HL-60 (cell line): ENCODE data around the gene JMJD1C.
"Not testable (repeated sequence)": the region's sequence is repeated elsewhere in the genome, so short reads cannot be mapped to it uniquely, and the experiment has no call there.

Experiments used
- DNase-seq, 2 experiments: peaks; one replicate each; pipeline ENCODE4 v3.0.0-alpha.2; 2010 to 2020; ENCODE audit warnings: low read depth in 1 of 2, low spot score in 1 of 2
- H3K27ac ChIP-seq: fragments of 250-450 bp; sonication (Bioruptor Pico); replicated peaks from 2 replicates; pipeline ENCODE4 v1.5.1; 2020; ENCODE audit warnings: mild to moderate bottlenecking, moderate library complexity
- H3K27me3 ChIP-seq: fragments of 250-450 bp; sonication (Bioruptor Pico); 2 replicates; pipeline ENCODE4 v1.5.1; 2021; ENCODE audit warnings: mild to moderate bottlenecking, moderate library complexity; ENCODE audit not compliant: insufficient read depth, poor library complexity, severe bottlenecking
- H3K4me3 ChIP-seq: replicated peaks from 2 replicates; pipeline ENCODE4 v1.5.1; 2011; ENCODE audit warnings: mild to moderate bottlenecking, control low read depth, low read length; ENCODE audit not compliant: insufficient read depth
- GABPA ChIP-seq: IDR thresholded peaks from 2 replicates; pipeline ENCODE4 v1.6.1; 2012; ENCODE audit warnings: low read depth
- POLR2AphosphoS5 ChIP-seq: IDR thresholded peaks from 2 replicates; pipeline ENCODE4 v1.6.1; 2012; ENCODE audit warnings: low read depth
- SPI1 ChIP-seq: IDR thresholded peaks from 2 replicates; pipeline ENCODE4 v1.6.1; 2012; ENCODE audit warnings: low read depth, mild to moderate bottlenecking, borderline replicate concordance
- TF ChIP-seq, protein P1 (sequence below): IDR thresholded peaks from 2 replicates; pipeline ENCODE4 v1.6.1; 2012; ENCODE audit warnings: low read depth; ENCODE audit not compliant: insufficient replicate concordance
- TF ChIP-seq, protein P2 (sequence below): IDR thresholded peaks from one replicate; pipeline ENCODE4 v1.5.1; 2011; ENCODE audit warnings: low read length, control low read depth, inconsistent platforms; ENCODE audit not compliant: insufficient read depth

JMJD1C gene

DNA sequence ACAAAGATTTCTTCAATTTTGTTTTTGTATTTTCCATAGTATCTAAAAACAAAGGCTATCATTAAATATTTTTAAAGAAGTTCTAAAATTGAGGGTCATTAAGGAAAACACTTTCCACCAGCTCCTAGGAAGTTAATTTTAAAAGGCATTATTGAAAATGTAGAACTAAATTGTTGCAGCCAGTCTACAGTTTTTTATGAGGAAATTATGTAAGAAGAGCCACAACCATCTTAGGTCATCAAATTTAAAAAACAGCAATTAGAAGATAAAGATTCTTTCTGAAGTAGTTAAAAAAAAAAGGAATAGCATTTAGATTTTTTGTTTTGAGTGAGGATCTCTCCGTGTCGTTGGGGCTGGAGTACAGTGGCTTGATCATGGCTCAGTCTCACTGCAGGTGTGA lies 171.0 kb downstream of the JMJD1C start:
- Histone ChIP-seq H3K4me3 (no peak overlapping the region), H3K27ac (peak overlapping the region; percentile 54), H3K27me3 (no peaks in the 10 kb centered on the region)
- no peak for DNase-seq
- TF ChIP-seq, protein P1, sequence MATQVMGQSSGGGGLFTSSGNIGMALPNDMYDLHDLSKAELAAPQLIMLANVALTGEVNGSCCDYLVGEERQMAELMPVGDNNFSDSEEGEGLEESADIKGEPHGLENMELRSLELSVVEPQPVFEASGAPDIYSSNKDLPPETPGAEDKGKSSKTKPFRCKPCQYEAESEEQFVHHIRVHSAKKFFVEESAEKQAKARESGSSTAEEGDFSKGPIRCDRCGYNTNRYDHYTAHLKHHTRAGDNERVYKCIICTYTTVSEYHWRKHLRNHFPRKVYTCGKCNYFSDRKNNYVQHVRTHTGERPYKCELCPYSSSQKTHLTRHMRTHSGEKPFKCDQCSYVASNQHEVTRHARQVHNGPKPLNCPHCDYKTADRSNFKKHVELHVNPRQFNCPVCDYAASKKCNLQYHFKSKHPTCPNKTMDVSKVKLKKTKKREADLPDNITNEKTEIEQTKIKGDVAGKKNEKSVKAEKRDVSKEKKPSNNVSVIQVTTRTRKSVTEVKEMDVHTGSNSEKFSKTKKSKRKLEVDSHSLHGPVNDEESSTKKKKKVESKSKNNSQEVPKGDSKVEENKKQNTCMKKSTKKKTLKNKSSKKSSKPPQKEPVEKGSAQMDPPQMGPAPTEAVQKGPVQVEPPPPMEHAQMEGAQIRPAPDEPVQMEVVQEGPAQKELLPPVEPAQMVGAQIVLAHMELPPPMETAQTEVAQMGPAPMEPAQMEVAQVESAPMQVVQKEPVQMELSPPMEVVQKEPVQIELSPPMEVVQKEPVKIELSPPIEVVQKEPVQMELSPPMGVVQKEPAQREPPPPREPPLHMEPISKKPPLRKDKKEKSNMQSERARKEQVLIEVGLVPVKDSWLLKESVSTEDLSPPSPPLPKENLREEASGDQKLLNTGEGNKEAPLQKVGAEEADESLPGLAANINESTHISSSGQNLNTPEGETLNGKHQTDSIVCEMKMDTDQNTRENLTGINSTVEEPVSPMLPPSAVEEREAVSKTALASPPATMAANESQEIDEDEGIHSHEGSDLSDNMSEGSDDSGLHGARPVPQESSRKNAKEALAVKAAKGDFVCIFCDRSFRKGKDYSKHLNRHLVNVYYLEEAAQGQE = no peak
- TF ChIP-seq, protein P2, sequence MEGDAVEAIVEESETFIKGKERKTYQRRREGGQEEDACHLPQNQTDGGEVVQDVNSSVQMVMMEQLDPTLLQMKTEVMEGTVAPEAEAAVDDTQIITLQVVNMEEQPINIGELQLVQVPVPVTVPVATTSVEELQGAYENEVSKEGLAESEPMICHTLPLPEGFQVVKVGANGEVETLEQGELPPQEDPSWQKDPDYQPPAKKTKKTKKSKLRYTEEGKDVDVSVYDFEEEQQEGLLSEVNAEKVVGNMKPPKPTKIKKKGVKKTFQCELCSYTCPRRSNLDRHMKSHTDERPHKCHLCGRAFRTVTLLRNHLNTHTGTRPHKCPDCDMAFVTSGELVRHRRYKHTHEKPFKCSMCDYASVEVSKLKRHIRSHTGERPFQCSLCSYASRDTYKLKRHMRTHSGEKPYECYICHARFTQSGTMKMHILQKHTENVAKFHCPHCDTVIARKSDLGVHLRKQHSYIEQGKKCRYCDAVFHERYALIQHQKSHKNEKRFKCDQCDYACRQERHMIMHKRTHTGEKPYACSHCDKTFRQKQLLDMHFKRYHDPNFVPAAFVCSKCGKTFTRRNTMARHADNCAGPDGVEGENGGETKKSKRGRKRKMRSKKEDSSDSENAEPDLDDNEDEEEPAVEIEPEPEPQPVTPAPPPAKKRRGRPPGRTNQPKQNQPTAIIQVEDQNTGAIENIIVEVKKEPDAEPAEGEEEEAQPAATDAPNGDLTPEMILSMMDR = no peak
- TF ChIP-seq SPI1 (no peak), GABPA (no peak), POLR2AphosphoS5 (no peak)

DNA sequence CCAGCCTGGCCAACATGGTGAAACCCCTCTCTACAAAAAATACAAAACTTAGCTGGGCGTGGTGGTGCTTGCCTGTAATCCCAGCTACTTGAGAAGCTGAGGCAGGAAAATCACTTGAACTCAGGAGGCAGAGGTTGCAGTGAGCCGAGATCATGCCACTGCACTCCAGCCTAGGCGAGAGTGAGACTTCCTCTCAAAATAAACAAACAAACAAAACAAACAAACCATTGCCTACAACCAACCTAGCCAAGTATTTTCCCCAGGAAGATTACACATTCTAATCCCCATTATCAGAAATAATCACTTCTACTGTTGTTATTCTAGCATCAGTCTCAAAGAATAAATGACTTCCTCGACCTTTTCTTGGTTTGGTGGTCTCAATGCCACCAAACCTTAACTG lies 172.9 kb downstream of the JMJD1C start:
- H3K27ac ChIP-seq, H3K4me3 ChIP-seq, DNase-seq: not testable (repeated sequence)

DNA sequence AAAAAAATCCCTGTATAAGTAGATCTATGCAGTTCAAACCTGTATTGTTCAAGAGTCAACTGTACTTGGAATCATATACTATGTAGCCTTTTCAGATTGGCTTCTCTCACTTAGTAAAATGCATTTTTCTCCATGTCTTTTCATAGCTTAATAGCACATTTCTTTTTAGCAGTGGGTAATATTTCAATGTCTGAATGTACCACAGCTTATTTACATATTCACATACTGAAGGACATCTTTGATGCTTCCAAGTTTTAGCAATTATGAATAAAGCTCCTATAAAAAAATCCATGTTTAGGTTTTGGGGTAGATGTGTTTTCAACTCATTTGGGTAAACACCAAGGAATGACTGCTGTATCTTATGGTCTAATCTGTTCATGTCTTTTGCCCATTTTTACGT lies 177.6 kb downstream of the JMJD1C start:
- no peak overlapping the region for H3K27ac ChIP-seq
- H3K27me3 ChIP-seq = no peaks in the 10 kb centered on the region
- no peak overlapping the region for H3K4me3 ChIP-seq
- TF ChIP-seq, protein P2 = no peak
- TF ChIP-seq SPI1 (no peak), POLR2AphosphoS5 (no peak), GABPA (no peak)
- TF ChIP-seq, protein P1 = no peak
- DNase-seq = no peak

More for the DNA sequence above, 172.9 kb downstream of the JMJD1C start:
- not testable (repeated sequence) for H3K27me3 ChIP-seq

DNA sequence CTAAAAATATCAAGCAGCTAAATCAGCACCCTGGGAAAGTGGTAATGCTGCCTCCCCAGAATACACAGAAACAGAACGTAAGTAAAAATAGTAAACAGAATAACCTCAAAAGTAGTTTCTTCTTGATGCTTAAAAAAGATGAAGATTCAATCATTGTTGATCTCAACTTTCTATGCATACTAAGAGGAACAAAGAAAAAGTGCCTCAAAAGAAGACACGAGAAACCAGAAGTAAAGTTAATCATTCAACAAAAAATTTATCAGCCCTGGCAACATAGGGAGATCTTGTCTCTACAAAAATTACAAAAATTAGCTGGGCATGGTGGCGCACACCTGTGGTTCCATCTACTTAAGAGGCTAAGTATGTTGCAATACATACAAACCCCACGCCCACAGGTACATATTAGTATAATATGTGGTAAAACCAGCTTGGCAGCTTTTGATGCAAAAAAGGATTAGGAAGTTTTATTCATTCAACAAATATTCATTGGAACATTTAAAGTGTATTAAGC lies 179.0 kb downstream of the JMJD1C start:
- Histone ChIP-seq H3K27me3 (no peaks in the 10 kb centered on the region), H3K4me3 (no peak overlapping the region), H3K27ac (no peak overlapping the region)
- TF ChIP-seq POLR2AphosphoS5 (no peak), GABPA (no peak), SPI1 (no peak)
- TF ChIP-seq, protein P2 = no peak
- TF ChIP-seq, protein P1 = no peak
- DNase-seq = no peak
